Rectal smooth muscle tissue (tissue), 1 donor: ENCODE measurements around the gene LRRC17.
"Not testable (repeated sequence)": the region's sequence is repeated elsewhere in the genome, so short reads cannot be mapped to it uniquely, and the experiment has no call there.

Experiments used
- H3K27ac ChIP-seq: one replicate; pipeline ENCODE4 v1.7.0; 2013; ENCODE audit warnings: low read depth, low read length, inconsistent platforms
- H3K27me3 ChIP-seq: one replicate; pipeline ENCODE4 v1.7.0; 2013; ENCODE audit warnings: low read length; ENCODE audit not compliant: control insufficient read depth, insufficient read depth
- H3K36me3 ChIP-seq: one replicate; pipeline ENCODE4 v1.7.0; 2013; ENCODE audit warnings: low read length; ENCODE audit not compliant: control insufficient read depth, insufficient read depth
- H3K4me1 ChIP-seq: one replicate; pipeline ENCODE4 v1.7.0; 2013; ENCODE audit warnings: low read length; ENCODE audit not compliant: control insufficient read depth, insufficient read depth
- H3K4me3 ChIP-seq: one replicate; pipeline ENCODE4 v1.7.0; 2013; ENCODE audit warnings: low read length
- H3K9ac ChIP-seq: one replicate; pipeline ENCODE4 v1.7.0; 2013; ENCODE audit warnings: low read length

Gene LRRC17

DNA sequence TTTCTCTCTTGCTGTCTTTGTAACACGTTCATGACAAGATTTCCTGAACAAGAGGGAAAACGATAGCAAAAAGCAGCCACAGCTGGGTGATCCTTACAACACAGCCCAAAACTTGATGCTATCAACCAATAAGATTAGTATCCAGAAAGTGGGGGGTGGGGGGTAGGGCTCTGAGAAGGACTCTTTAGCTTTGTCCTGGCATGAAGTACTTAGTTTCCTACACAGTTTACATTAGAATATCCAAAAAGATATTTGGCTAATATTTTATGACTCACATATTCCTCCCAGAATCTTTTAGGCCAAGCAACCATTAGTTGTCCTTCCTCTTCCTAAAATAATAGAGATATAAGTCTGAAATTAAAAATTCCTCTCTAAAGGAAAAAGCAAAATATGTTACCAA lies 22.9 kb upstream of the LRRC17 start:
- Histone ChIP-seq H3K4me1 (peaks cover 19% of the 10 kb centered on the region), H3K27ac (peak overlapping the region; percentile 50), H3K9ac (no peak overlapping the region), H3K27me3 (no peaks in the 10 kb centered on the region), H3K36me3 (no peaks in the 10 kb centered on the region), H3K4me3 (no peak overlapping the region)

DNA sequence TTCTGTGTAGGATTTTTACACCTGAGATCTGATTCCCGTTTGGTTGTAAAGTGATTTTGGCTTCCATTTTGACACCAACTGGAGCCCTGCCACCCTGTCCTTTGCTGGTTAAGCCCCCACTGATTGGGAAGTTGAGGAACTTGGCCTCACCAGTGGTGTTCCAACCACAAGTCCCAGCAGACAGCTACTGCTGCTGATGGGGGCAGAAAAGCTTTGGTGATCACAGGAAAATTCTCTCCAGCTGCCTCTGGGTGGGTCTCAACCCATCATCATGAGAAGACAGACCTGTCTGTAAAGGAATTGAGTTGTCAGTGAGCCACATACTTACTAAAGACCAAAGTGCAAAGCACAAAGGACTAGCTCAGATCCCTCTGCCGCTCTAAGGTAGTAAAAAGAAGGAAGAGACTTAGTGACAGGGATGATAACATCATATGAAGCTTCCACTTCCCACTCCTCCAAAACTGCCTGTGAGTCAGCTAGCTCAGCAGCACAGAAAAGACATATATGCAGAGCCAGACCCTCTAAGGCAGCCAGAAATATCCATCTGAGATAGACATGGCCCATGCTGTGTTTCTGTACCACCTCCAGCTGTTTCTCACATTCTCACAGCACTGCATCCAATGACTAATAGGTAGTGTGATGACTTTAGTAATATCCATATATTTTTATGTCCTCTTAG lies 22.4 kb upstream of the LRRC17 start:
- Histone ChIP-seq H3K27me3 (no peaks in the 10 kb centered on the region), H3K9ac (no peak overlapping the region), H3K27ac (peak overlapping the region; percentile 50), H3K4me3 (no peak overlapping the region), H3K36me3 (no peaks in the 10 kb centered on the region), H3K4me1 (peaks cover 21% of the 10 kb centered on the region)

GRCh38 chr7:102890971-102891692 lies 21.7 kb upstream of the LRRC17 start:
- H3K27me3 ChIP-seq, result no peaks in the 10 kb centered on the region
- H3K9ac ChIP-seq, result no peak overlapping the region
- H3K36me3 ChIP-seq, result no peaks in the 10 kb centered on the region
- peak overlapping the region; percentile 63 for H3K27ac ChIP-seq
- peaks cover 22% of the 10 kb centered on the region for H3K4me1 ChIP-seq
- no peak overlapping the region for H3K4me3 ChIP-seq

GRCh38 chr7:102891693-102892261 lies 21.0 kb upstream of the LRRC17 start:
- Histone ChIP-seq H3K4me1 (peaks cover 22% of the 10 kb centered on the region), H3K27ac (peak overlapping the region; percentile 63)

GRCh38 chr7:102892631-102893278 lies 20.0 kb upstream of the LRRC17 start:
- no peak overlapping the region for H3K9ac ChIP-seq
- H3K27ac ChIP-seq, result no peak overlapping the region
- H3K27me3 ChIP-seq, result no peaks in the 10 kb centered on the region
- H3K4me3 ChIP-seq, result no peak overlapping the region
- H3K36me3 ChIP-seq, result no peaks in the 10 kb centered on the region
- peaks cover 22% of the 10 kb centered on the region for H3K4me1 ChIP-seq

More at GRCh38 chr7:102891693-102892261, 21.0 kb upstream of the LRRC17 start:
- Histone ChIP-seq H3K4me3 (no peak overlapping the region), H3K9ac (no peak overlapping the region), H3K27me3 (no peaks in the 10 kb centered on the region), H3K36me3 (no peaks in the 10 kb centered on the region)

DNA sequence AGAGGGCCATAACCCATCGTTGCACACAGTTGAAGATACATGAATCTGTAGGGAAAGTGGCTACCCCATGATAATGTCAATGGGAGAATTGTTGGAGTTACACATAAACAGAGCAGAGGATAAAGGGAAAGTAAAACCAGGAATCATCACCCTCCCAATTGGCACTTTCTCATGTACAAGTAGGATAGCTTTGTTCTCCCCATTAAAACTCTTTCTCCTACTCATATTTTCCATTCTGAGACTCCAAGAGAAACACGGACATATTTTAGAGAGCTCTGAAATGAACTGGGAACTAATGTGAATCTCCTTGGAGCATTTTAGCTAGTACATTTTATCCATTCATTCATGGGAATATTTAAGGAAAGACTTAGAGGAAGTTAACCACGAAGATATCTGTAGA lies 17.2 kb upstream of the LRRC17 start:
- Histone ChIP-seq H3K27me3 (no peaks in the 10 kb centered on the region), H3K36me3 (no peaks in the 10 kb centered on the region), H3K4me1 (peaks cover 21% of the 10 kb centered on the region), H3K27ac (no peak overlapping the region), H3K4me3 (no peak overlapping the region), H3K9ac (no peak overlapping the region)

DNA sequence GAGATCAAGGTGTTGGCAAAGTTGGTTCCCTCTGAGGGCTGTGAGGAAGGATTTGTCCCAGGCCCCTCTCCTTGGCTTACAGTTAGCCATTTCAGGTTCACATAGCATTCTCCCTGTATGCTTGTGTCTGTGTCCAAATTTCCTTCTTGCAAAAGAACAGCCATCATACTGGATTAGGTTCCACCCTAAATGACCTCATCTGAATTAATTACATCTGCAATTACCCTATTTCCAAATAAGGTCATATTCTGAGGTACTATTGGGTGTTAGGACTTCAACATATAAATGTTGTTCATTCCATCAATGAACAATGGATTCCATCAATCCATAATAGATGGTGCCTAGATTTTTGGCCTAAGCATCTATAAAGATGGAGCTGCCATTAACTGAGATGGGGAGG lies 16.2 kb upstream of the LRRC17 start:
- Histone ChIP-seq H3K27me3 (no peaks in the 10 kb centered on the region), H3K4me1 (peaks cover 11% of the 10 kb centered on the region), H3K27ac (no peak overlapping the region)

DNA sequence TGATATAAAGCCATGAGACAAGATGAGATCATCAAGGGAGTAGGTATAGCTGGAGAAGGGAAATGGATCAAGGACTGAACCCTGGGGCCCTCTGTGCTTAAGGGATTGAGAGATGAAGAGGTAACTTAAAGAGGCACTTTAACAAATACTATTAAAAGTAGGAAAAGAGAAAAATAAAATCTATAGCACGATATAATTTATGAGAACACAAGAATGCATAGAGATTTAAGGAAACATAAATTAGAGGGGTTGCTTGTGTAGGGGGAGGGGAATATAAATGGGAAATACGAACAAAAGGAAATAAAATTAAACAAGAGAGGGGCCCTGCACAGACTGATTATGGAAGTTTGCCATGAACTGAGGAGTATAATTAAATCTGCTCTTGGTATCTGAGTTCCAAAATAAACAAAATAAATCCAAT lies 15.6 kb upstream of the LRRC17 start:
- Histone ChIP-seq H3K4me3 (no peak overlapping the region), H3K4me1 (peaks cover 7% of the 10 kb centered on the region), H3K9ac (no peak overlapping the region), H3K27me3 (no peaks in the 10 kb centered on the region), H3K36me3 (no peaks in the 10 kb centered on the region), H3K27ac (no peak overlapping the region)

More for the DNA sequence above, 16.2 kb upstream of the LRRC17 start:
- Histone ChIP-seq H3K9ac (no peak overlapping the region), H3K36me3 (no peaks in the 10 kb centered on the region), H3K4me3 (no peak overlapping the region)

- Histone ChIP-seq H3K27ac (no peak overlapping the region), H3K9ac (no peak overlapping the region), H3K4me3 (no peak overlapping the region), H3K36me3 (no peaks in the 10 kb centered on the region), H3K4me1 (peaks cover 7% of the 10 kb centered on the region), H3K27me3 (no peaks in the 10 kb centered on the region)
Measured at GRCh38 chr7:102897856-102898531, 14.8 kb upstream of the LRRC17 start.

DNA sequence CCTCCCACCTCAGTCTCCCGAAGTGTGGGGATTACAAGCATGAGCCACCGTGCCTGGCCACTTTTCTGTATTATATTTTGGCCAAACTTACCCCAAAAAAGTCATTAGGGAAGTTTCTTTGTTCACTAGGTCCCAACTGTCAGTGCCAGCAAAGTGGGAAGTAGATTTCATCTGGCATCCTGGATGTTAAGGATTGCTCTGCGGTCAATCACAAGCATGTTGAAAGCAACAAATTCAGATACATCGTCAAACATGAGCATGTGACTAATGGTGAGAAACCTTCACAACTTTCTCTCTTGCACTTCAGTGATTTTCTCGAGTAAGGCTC lies 14.3 kb upstream of the LRRC17 start:
- Histone ChIP-seq H3K4me3 (no peak overlapping the region), H3K27ac (no peak overlapping the region), H3K36me3 (no peaks in the 10 kb centered on the region), H3K27me3 (no peaks in the 10 kb centered on the region), H3K4me1 (peaks cover 7% of the 10 kb centered on the region), H3K9ac (no peak overlapping the region)

DNA sequence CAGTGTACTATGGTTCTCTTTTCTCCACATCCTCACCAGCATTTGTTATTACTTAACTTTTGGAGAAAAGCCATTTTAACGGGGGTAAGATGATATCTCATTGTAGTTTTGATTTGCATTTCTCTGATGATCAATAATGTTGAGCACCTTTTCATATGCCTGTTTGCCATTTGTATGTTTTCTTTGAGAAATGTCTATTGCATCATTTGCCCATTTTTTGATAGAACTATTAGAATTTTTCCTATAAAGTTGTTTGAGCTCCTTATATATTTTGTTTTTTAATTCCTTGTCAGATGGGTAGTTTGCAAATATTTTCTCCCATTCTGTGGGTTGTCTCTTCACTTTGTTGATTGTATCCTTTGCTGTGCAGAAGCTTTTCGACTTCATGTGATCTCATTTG lies 10.7 kb upstream of the LRRC17 start:
- H3K4me3 ChIP-seq, H3K27ac ChIP-seq, H3K9ac ChIP-seq, H3K27me3 ChIP-seq, H3K36me3 ChIP-seq, H3K4me1 ChIP-seq: not testable (repeated sequence)

DNA sequence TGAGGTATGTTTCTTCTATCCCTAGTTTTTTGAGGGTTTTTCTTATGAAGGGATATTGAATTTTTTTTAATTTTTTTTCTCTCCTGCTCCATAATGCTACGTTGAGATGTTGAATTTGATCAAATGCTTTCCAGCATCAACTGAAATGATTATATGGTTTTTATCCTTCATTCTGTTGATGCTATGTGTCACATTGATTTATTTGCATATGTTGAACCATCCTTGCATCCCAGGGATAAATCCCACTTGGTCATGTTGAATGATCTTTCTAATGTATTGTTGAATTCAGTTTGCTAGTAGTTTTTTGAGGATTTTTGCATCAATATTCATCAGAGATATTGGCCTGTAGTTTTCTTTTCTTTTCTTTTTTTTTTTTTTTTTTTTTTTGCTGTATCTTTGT lies 9.2 kb upstream of the LRRC17 start:
- not testable (repeated sequence) for H3K9ac ChIP-seq, H3K27ac ChIP-seq, H3K4me3 ChIP-seq, H3K4me1 ChIP-seq, H3K27me3 ChIP-seq, H3K36me3 ChIP-seq
